Progenitor cell of endocrine pancreas (in vitro differentiated cells): ENCODE data around the gene TDG. TPM values are rescaled to one million over a fixed set of nuclear protein-coding genes. Genes with fewer than 3 reads are reported as not detected.

ENCODE experiments used
- DNase-seq: peaks from one replicate; pipeline ENCODE4 v3.0.0; 2021; ENCODE audit warnings: low spot score; ENCODE audit not compliant: unreplicated experiment
- H3K27ac Mint-ChIP-seq: 2 replicates; pipeline ENCODE4 v1.8.0; 2021; ENCODE audit warnings: mild to moderate bottlenecking, moderate library complexity, mixed read lengths
- H3K27me3 Mint-ChIP-seq: 2 replicates; pipeline ENCODE4 v1.8.0; 2021; ENCODE audit warnings: mixed read lengths
- H3K36me3 Mint-ChIP-seq: 2 replicates; pipeline ENCODE4 v1.8.0; 2022; ENCODE audit warnings: mixed read lengths; ENCODE audit not compliant: insufficient read depth
- H3K4me1 Mint-ChIP-seq: 2 replicates; pipeline ENCODE4 v1.8.0; 2021; ENCODE audit warnings: low read depth, mixed read lengths
- H3K4me3 Mint-ChIP-seq: 2 replicates; pipeline ENCODE4 v1.8.0; 2021; ENCODE audit warnings: low read depth, mild to moderate bottlenecking, moderate library complexity, mixed read lengths
- H3K9me3 Mint-ChIP-seq: 2 replicates; pipeline ENCODE4 v1.8.0; 2021; ENCODE audit warnings: low read depth, mixed read lengths
- CTCF ChIP-seq: fragments of 200-600 bp; sonication (generic); IDR thresholded peaks from one replicate; pipeline ENCODE4 v1.5.0; 2021; ENCODE audit warnings: antibody characterized with exemption, mild to moderate bottlenecking; ENCODE audit not compliant: unreplicated experiment
- total RNA-seq: library from RNA; stranded (reverse); gene quantifications from 2 replicates; pipeline ENCODE4 v1.2.1, GENCODE V29; 2021

TDG gene
- total RNA-seq, 1 donor from 2014 or later = 52.9 TPM

GRCh38 chr12:103955811-103956508 lies 9.7 kb upstream of the TDG start:
- peak overlapping the region; percentile 92 for H3K4me3 Mint-ChIP-seq
- no peak for TF ChIP-seq CTCF
- peak overlapping the region; percentile 99 for H3K27ac Mint-ChIP-seq
- H3K9me3 Mint-ChIP-seq = no peaks in the 10 kb centered on the region
- DNase-seq = no peak
- H3K36me3 Mint-ChIP-seq = peaks cover 11% of the 10 kb centered on the region
- no peaks in the 10 kb centered on the region for H3K27me3 Mint-ChIP-seq
- peaks cover 25% of the 10 kb centered on the region for H3K4me1 Mint-ChIP-seq

- H3K27ac Mint-ChIP-seq = peak overlapping the region; percentile 99
- H3K36me3 Mint-ChIP-seq = peaks cover 11% of the 10 kb centered on the region
- H3K4me3 Mint-ChIP-seq = peak overlapping the region; percentile 92
- TF ChIP-seq CTCF = peak; percentile 31
- H3K9me3 Mint-ChIP-seq = no peaks in the 10 kb centered on the region
- H3K4me1 Mint-ChIP-seq = peaks cover 25% of the 10 kb centered on the region
- H3K27me3 Mint-ChIP-seq = no peaks in the 10 kb centered on the region
- no peak for DNase-seq
These were observed 9.1 kb upstream of the TDG start for GRCh38 chr12:103956509-103957027.

- H3K4me1 Mint-ChIP-seq = peaks cover 25% of the 10 kb centered on the region
- H3K36me3 Mint-ChIP-seq = peaks cover 8% of the 10 kb centered on the region
- no peak for DNase-seq
- H3K27me3 Mint-ChIP-seq = no peaks in the 10 kb centered on the region
- peak overlapping the region; percentile 99 for H3K27ac Mint-ChIP-seq
- no peaks in the 10 kb centered on the region for H3K9me3 Mint-ChIP-seq
- H3K4me3 Mint-ChIP-seq = peak overlapping the region; percentile 92
- TF ChIP-seq CTCF = no peak
These were observed 7.7 kb upstream of the TDG start for GRCh38 chr12:103957865-103958388.

- Mint-ChIP-seq H3K9me3 (no peaks in the 10 kb centered on the region), H3K4me3 (peak overlapping the region; percentile 46), H3K4me1 (peaks cover 25% of the 10 kb centered on the region), H3K36me3 (peaks cover 7% of the 10 kb centered on the region), H3K27me3 (no peaks in the 10 kb centered on the region), H3K27ac (peak overlapping the region; percentile 94)
- DNase-seq = no peak
- no peak for TF ChIP-seq CTCF
These were observed 7.1 kb upstream of the TDG start for GRCh38 chr12:103958621-103959020.

GRCh38 chr12:103960616-103961227 lies 5.0 kb upstream of the TDG start:
- no peak overlapping the region for H3K27ac Mint-ChIP-seq
- no peak for TF ChIP-seq CTCF
- no peaks in the 10 kb centered on the region for H3K36me3 Mint-ChIP-seq
- no peaks in the 10 kb centered on the region for H3K9me3 Mint-ChIP-seq
- no peak overlapping the region for H3K4me3 Mint-ChIP-seq
- peaks cover 33% of the 10 kb centered on the region for H3K4me1 Mint-ChIP-seq
- H3K27me3 Mint-ChIP-seq = no peaks in the 10 kb centered on the region
- no peak for DNase-seq
